Measurements from ENCODE around the gene TWIST2. TPM values are rescaled to one million over a fixed set of nuclear protein-coding genes. Genes with fewer than 3 reads are reported as not detected.

The TWIST2 gene
- total RNA-seq, 1 donor from 2014 or later, result 0.83 TPM

GRCh38 chr2:238883421-238883901, 35.6 kb downstream of the TWIST2 start:
- DNase-seq (ENCODE audit: low spot score), result no peak
- intact Hi-C loops (cut with DNase I), result no loop called here

GRCh38 chr2:238884122-238884811, 36.4 kb downstream of the TWIST2 start:
- intact Hi-C loops (cut with DNase I), result no loop called here
- DNase-seq (ENCODE audit: low spot score), result no peak

GRCh38 chr2:238884812-238885408, 37.0 kb downstream of the TWIST2 start:
- no peak for DNase-seq (ENCODE audit: low spot score)
- intact Hi-C loops (cut with DNase I), result no loop called here

- intact Hi-C loops (cut with DNase I), result no loop called here
- no peak for DNase-seq (ENCODE audit: low spot score)
Measured at GRCh38 chr2:238886453-238887094, 38.7 kb downstream of the TWIST2 start.

GRCh38 chr2:238887616-238888015, 39.7 kb downstream of the TWIST2 start:
- intact Hi-C loops (cut with DNase I), result no loop called here
- no peak for DNase-seq (ENCODE audit: low spot score)

GRCh38 chr2:238888781-238889180, 40.9 kb downstream of the TWIST2 start:
- intact Hi-C loops (cut with DNase I), result no loop called here
- no peak for DNase-seq (ENCODE audit: low spot score)

GRCh38 chr2:238890131-238890530, 42.2 kb downstream of the TWIST2 start:
- intact Hi-C loops (cut with DNase I), result no loop called here

GRCh38 chr2:238890618-238891456, 43.0 kb downstream of the TWIST2 start:
- intact Hi-C loops (cut with DNase I), result no loop called here
- DNase-seq (ENCODE audit: low spot score), result no peak

More at GRCh38 chr2:238890131-238890530, 42.2 kb downstream of the TWIST2 start:
- DNase-seq (ENCODE audit: low spot score), result no peak

GRCh38 chr2:238891457-238892203, 43.7 kb downstream of the TWIST2 start:
- no peak for DNase-seq (ENCODE audit: low spot score)
- intact Hi-C loops (cut with DNase I), result no loop called here

- DNase-seq (ENCODE audit: low spot score), result no peak
- intact Hi-C loops (cut with DNase I), result no loop called here
Measured at GRCh38 chr2:238892204-238892500, 44.3 kb downstream of the TWIST2 start.

GRCh38 chr2:238892796-238893195, 44.9 kb downstream of the TWIST2 start:
- no peak for DNase-seq (ENCODE audit: low spot score)

GRCh38 chr2:238893349-238894000, 45.6 kb downstream of the TWIST2 start:
- intact Hi-C loops (cut with DNase I), result no loop called here

More at GRCh38 chr2:238892796-238893195, 44.9 kb downstream of the TWIST2 start:
- intact Hi-C loops (cut with DNase I), result no loop called here

GRCh38 chr2:238894226-238894949, 46.5 kb downstream of the TWIST2 start:
- DNase-seq (ENCODE audit: low spot score), result no peak
- intact Hi-C loops (cut with DNase I), result no loop called here

More at GRCh38 chr2:238893349-238894000, 45.6 kb downstream of the TWIST2 start:
- DNase-seq (ENCODE audit: low spot score), result no peak

- DNase-seq (ENCODE audit: low spot score), result no peak
- intact Hi-C loops (cut with DNase I), result no loop called here
Measured at GRCh38 chr2:238894950-238895298, 47.0 kb downstream of the TWIST2 start.

GRCh38 chr2:238895361-238895882, 47.5 kb downstream of the TWIST2 start:
- no peak for DNase-seq (ENCODE audit: low spot score)
- intact Hi-C loops (cut with DNase I), result no loop called here

GRCh38 chr2:238895891-238896600, 48.2 kb downstream of the TWIST2 start:
- DNase-seq (ENCODE audit: low spot score), result no peak
- intact Hi-C loops (cut with DNase I), result no loop called here

- intact Hi-C loops (cut with DNase I), result no loop called here
- no peak for DNase-seq (ENCODE audit: low spot score)
Measured at GRCh38 chr2:238896641-238897040, 48.8 kb downstream of the TWIST2 start.
